HepG2 (cell line): Measurements from ENCODE around the gene YAP1. TPM values are rescaled to one million over a fixed set of nuclear protein-coding genes. Genes with fewer than 3 reads are reported as not detected.

ENCODE experiments used
- ATAC-seq: fragments of 200-7000 bp; cut with Tn5 transposase; 3 replicates; pipeline ENCODE4 v1.9.1; 2020; ENCODE audit warnings: mild to moderate bottlenecking, moderate library complexity
- BruUV-seq: library from RNA; stranded (reverse); fragments of 400-500 nt; replicated peaks from 2 replicates; lab custom pipeline; 2021; lab: Mats Ljungman, UMichigan
- CTCF ChIA-PET: fragments of 300-600 bp; formaldehyde crosslinking; extraction: SDS; loops from one replicate; lab custom pipeline; 2021; ENCODE audit warnings: low total read pairs, inconsistent platforms, low intra/inter-chr PET ratio; lab: Yijun Ruan, JAX
- POLR2A ChIA-PET: fragments of 350-600 bp; sonication (Branson Sonifier 250); formaldehyde crosslinking; loops from one replicate; lab custom pipeline; 2020; ENCODE audit warnings: antibody characterized with exemption, inconsistent platforms; lab: Yijun Ruan, JAX
- DNase-seq: peaks from one replicate; pipeline ENCODE4 v3.0.0-alpha.2; 2015; ENCODE audit warnings: low spot score
- FAIRE-seq: peaks from 3 replicates; lab custom pipeline; 2011; peaks lifted over from hg19 to GRCh38; lab: Jason Lieb, UNC
- H2AFZ ChIP-seq: one replicate; pipeline ENCODE4 v1.6.1; 2011; ENCODE audit warnings: low read length, inconsistent platforms
- H3K27ac ChIP-seq: fragments of 300-600 bp; 3 replicates; pipeline ENCODE4 v1.8.0; 2011; ENCODE audit warnings: mixed run types, mild to moderate bottlenecking, mixed read lengths, low read length, inconsistent platforms; ENCODE audit not compliant: insufficient read depth; ENCODE audit errors: extremely low read length
- H3K27me3 ChIP-seq, 2 experiments: fragments of 200-600 bp in 1 of 2; 2 replicates in 1 of 2; 3 replicates in 1 of 2; pipeline versions ENCODE4 v1.6.0 to v1.8.0; 2011; ENCODE audit warnings: low read length in 2 of 2, mild to moderate bottlenecking in 2 of 2, moderate library complexity in 2 of 2, inconsistent platforms in 1 of 2; ENCODE audit not compliant: insufficient read depth in 2 of 2, control insufficient read depth in 1 of 2
- H3K36me3 ChIP-seq, 2 experiments: fragments of 200-600 bp in 1 of 2; replicated peaks in 1 of 2; 2 replicates in 1 of 2; 3 replicates in 1 of 2; pipeline versions ENCODE4 v1.5.1 to v1.8.0; 2011; ENCODE audit warnings: low read length in 2 of 2, inconsistent platforms in 1 of 2; ENCODE audit not compliant: insufficient read depth in 2 of 2, control insufficient read depth in 1 of 2
- H3K4me1 ChIP-seq: 2 replicates; pipeline ENCODE4 v1.5.1; 2012; ENCODE audit warnings: low read length, inconsistent platforms; ENCODE audit not compliant: insufficient read depth
- H3K4me2 ChIP-seq: 2 replicates; pipeline ENCODE4 v1.6.0; 2011; ENCODE audit warnings: low read depth, low read length, inconsistent platforms
- H3K4me3 ChIP-seq, 3 experiments: fragments of 200-600 bp in 1 of 3; sonication (generic), shearing (Covaris generic) in 1 of 3; replicated peaks in 1 of 3; 2 replicates each; pipeline ENCODE4 v1.5.1; 2011 to 2016; ENCODE audit warnings: low read length in 3 of 3, inconsistent platforms in 2 of 3, low read depth in 2 of 3, mild to moderate bottlenecking in 2 of 3, control low read depth in 1 of 3, mixed read lengths in 1 of 3; ENCODE audit not compliant: insufficient read depth in 1 of 3
- H3K79me2 ChIP-seq: one replicate; pipeline ENCODE4 v1.6.1; 2011; ENCODE audit warnings: low read length, inconsistent platforms; ENCODE audit not compliant: insufficient read depth
- H3K9ac ChIP-seq: 2 replicates; pipeline ENCODE4 v1.6.0; 2011; ENCODE audit warnings: mild to moderate bottlenecking, low read depth, low read length, inconsistent platforms; ENCODE audit not compliant: insufficient read depth
- H3K9me3 ChIP-seq: 2 replicates; pipeline ENCODE4 v1.5.1; 2012; ENCODE audit warnings: mild to moderate bottlenecking, low read length
- H4K20me1 ChIP-seq: 2 replicates; pipeline ENCODE4 v1.6.0; 2011; ENCODE audit warnings: inconsistent platforms, mild to moderate bottlenecking, low read length, moderate library complexity; ENCODE audit not compliant: insufficient read depth
- HCFC1 ChIP-seq: fragments of 150-350 bp; IDR thresholded peaks from 2 replicates; pipeline ENCODE4 v1.6.1; 2014; ENCODE audit warnings: low read depth, low read length
- RBM22 ChIP-seq: fragments of 200-400 bp; formaldehyde crosslinking; optimal IDR thresholded peaks from 2 replicates; pipeline ENCODE3; 2017; ENCODE audit warnings: mild to moderate bottlenecking, low read length, moderate library complexity
- STAG1 ChIP-seq: sonication (generic); formaldehyde crosslinking; IDR thresholded peaks from 2 replicates; pipeline ENCODE4 v1.4.0; 2020; ENCODE audit warnings: missing genetic modification reagents
- ZFP36L1 ChIP-seq: sonication (generic); formaldehyde crosslinking; IDR thresholded peaks from 2 replicates; pipeline ENCODE4 v1.8.0; 2022; ENCODE audit warnings: mild to moderate bottlenecking, missing genetic modification reagents, moderate library complexity
- ZNF12 ChIP-seq: sonication (generic); formaldehyde crosslinking; IDR thresholded peaks from 2 replicates; pipeline ENCODE4 v1.5.0; 2020; ENCODE audit warnings: missing genetic modification reagents
- ZNF207 ChIP-seq: fragments of 450-650 bp; IDR thresholded peaks from 2 replicates; pipeline ENCODE4 v1.6.1; 2016; ENCODE audit warnings: antibody characterized with exemption, borderline replicate concordance
- ZNF260 ChIP-seq: sonication (generic); formaldehyde crosslinking; IDR thresholded peaks from 2 replicates; pipeline ENCODE4 v1.4.0; 2020; ENCODE audit warnings: missing genetic modification reagents, low read depth, mild to moderate bottlenecking, borderline replicate concordance
- ZNF264 ChIP-seq: sonication (generic); formaldehyde crosslinking; IDR thresholded peaks from 2 replicates; pipeline ENCODE4 v1.4.0; 2020; ENCODE audit warnings: missing genetic modification reagents
- ZNF317 ChIP-seq: sonication (generic); formaldehyde crosslinking; IDR thresholded peaks from 2 replicates; pipeline ENCODE4 v1.5.0; 2020; ENCODE audit warnings: mild to moderate bottlenecking, missing genetic modification reagents
- ZNF569 ChIP-seq: sonication (generic); formaldehyde crosslinking; IDR thresholded peaks from 2 replicates; pipeline ENCODE4 v1.5.0; 2020; ENCODE audit warnings: mild to moderate bottlenecking, missing genetic modification reagents, moderate library complexity, borderline replicate concordance
- WGBS: methylation state at CpG from one replicate; pipeline ENCODE4 v1.1.6; 2017; ENCODE audit warnings: low lambda C conversion rate; 5-methylcytosine and 5-hydroxymethylcytosine counted together
- in situ Hi-C: cut with HindIII; loops from 2 replicates; pipeline ENCODE4 v1.10.0; 2017; ENCODE audit warnings: low pct_unique_long_range_greater_than_20kb; ENCODE audit not compliant: extremely low pct_ligation_motif_present
- intact Hi-C: fragments of 100-400 bp; cut with micrococcal nuclease; formaldehyde crosslinking; loops from one replicate; pipeline ENCODE4 v1.10.0; 2022; ENCODE audit not compliant: unreplicated experiment
- polyA plus RNA-seq, 8 experiments: library from polyadenylated mRNA; depleted of rRNA in 3 of 8; stranded (reverse) in 7 of 8; unstranded in 1 of 8; fragments of >200 nt; fragmentation: Illumina TruSeq in 4 of 8; extraction: Trizol in 4 of 8; gene quantifications; 2 replicates each; pipeline versions ENCODE4 v1.2.1 to v1.2.3, GENCODE V29; 2011 to 2016; ENCODE audit warnings: low read depth in 4 of 8, missing spikeins in 1 of 8, mixed read lengths in 1 of 8; ENCODE audit not compliant: insufficient read depth in 1 of 8
- total RNA-seq, 5 experiments: library from RNA; depleted of rRNA; stranded (reverse); fragments of >200 nt; fragmentation: Illumina TruSeq; extraction: Trizol; gene quantifications; 2 replicates each; pipeline ENCODE4 v1.2.3, GENCODE V29; 2016; ENCODE audit warnings: low read depth in 1 of 5
- TF ChIP-seq, protein P1 (sequence below), 2 experiments: sonication (generic) in 1 of 2; formaldehyde crosslinking in 1 of 2; IDR thresholded peaks; 2 replicates each; pipeline versions ENCODE4 v1.4.0 to v1.6.1; 2018 to 2020; ENCODE audit warnings: missing genetic modification reagents in 2 of 2, borderline replicate concordance in 1 of 2, low read depth in 1 of 2, mild to moderate bottlenecking in 1 of 2, missing biosample characterization in 1 of 2
- TF ChIP-seq, protein P2 (sequence below), 2 experiments: IDR thresholded peaks; 2 replicates each; pipeline ENCODE4 v1.6.1; 2011 to 2012; ENCODE audit warnings: low read length in 2 of 2, borderline replicate concordance in 1 of 2, low read depth in 1 of 2, mild to moderate bottlenecking in 1 of 2, moderate library complexity in 1 of 2

Gene YAP1
- total and polyA plus RNA-seq, 2 of the 13 experiments (the other 11 are each of a cell fraction or from before 2014, with no cell fraction given) = 59.5 to 91.0 TPM

DNA sequence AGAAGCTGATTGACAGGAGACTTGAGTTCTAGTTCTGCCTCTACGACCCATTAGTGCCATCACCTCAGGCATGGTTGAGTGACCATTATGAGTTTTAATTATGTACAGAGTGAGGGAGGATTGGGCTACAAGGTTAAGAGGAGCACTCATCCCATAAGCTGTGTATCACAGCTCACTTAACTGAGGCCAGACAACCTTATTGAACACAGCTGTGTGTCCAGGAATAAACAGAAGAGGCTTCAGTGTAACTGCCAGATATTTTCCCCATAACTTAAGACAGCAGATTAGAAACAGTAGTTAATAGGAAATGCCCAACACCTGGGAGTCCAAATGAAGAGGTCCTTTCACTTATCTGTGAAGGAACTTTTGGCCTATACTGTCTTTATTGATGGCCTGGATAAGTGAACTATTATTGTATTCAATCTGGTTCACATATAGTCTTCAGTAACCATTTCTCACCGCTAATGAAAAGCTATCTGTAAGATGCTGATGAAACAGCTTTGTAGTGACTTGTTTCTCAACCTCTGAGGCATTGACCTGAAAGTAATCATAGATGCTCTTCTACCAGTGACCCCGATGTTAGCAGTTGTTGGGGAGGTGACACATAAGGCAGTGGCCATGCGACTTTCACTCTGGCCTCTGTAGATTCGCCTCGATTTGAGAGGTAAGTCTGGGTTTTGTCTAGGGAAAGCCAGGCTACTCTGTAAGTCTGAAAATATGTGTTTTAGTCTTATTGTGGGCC is 41.7 kb downstream of the YAP1 start:
- Histone ChIP-seq H3K4me1 (peaks cover 71% of the 10 kb centered on the region), H3K4me3 (no peak overlapping the region), H3K9ac (no peak overlapping the region), H4K20me1 (peaks cover 15% of the 10 kb centered on the region; the same call in 1 of the 2 replicates), H3K36me3 (peaks cover 7 to 34% of the 10 kb centered on the region in 2 experiments), H2AFZ (no peak overlapping the region), H3K27me3 (no peaks in the 10 kb centered on the region), H3K27ac (no peak overlapping the region), H3K9me3 (no peaks in the 10 kb centered on the region), H3K4me2 (no peak overlapping the region), H3K79me2 (peaks cover 99% of the 10 kb centered on the region)
- DNase-seq (no peak), FAIRE-seq (no peak), ATAC-seq (no peak)
- ChIA-PET POLR2A (no interaction called here), CTCF (no interaction called here)
- WGBS = 92% methylated on average over 6 of the region's 6 CpGs
- BruUV-seq = no TSS peak
- in situ Hi-C loops (no loop called here), intact Hi-C loops (loop anchor here (5.0 kb wide), 1 partner anchor 35 kb away; no protein-coding TSS in a partner anchor)
- TF ChIP-seq, protein P1, sequence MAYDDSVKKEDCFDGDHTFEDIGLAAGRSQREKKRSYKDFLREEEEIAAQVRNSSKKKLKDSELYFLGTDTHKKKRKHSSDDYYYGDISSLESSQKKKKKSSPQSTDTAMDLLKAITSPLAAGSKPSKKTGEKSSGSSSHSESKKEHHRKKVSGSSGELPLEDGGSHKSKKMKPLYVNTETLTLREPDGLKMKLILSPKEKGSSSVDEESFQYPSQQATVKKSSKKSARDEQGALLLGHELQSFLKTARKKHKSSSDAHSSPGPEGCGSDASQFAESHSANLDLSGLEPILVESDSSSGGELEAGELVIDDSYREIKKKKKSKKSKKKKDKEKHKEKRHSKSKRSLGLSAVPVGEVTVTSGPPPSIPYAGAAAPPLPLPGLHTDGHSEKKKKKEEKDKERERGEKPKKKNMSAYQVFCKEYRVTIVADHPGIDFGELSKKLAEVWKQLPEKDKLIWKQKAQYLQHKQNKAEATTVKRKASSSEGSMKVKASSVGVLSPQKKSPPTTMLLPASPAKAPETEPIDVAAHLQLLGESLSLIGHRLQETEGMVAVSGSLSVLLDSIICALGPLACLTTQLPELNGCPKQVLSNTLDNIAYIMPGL (CRISPR knock-in tag; IDR thresholded peaks at IDR 0.05; ENCODE audit: borderline replicate concordance in 1 of 2, low read depth in 1 of 2) = no peak
- TF ChIP-seq RBM22 = peak; percentile 60
- TF ChIP-seq ZNF317 = peak; percentile 69; the same call in 1 of the 2 replicates
- 0 out of 2 replicates have a peak, but pooled peaks have one; percentile 46 for TF ChIP-seq ZNF12 (CRISPR knock-in tag)

DNA sequence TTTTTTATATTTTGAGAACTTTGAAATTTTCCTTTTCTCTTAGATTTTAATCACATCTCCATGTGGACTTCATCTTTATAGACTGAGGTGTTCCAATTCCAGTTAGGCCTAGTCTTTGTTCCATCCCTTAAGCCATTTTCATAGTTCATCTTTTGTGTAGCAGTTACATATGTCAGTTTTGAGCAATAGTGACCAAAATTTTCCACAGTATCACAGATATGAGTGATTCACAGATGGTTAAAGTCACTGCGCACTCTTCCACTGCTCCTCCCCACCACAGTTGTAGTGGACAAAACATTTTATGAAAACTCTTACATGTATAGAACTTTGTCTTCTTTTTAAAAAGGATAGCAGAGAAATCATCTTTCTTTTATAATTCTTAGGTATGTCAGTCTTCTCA is 42.8 kb downstream of the YAP1 start:
- H2AFZ ChIP-seq = no peak overlapping the region
- H3K4me2 ChIP-seq = no peak overlapping the region
- no peak overlapping the region for H3K4me3 ChIP-seq
- peaks cover 18% of the 10 kb centered on the region; the same call in 1 of the 2 replicates for H4K20me1 ChIP-seq
- H3K9ac ChIP-seq = no peak overlapping the region
- H3K36me3 ChIP-seq = peaks cover 7 to 34% of the 10 kb centered on the region in 2 experiments
- ChIA-PET POLR2A (no interaction called here), CTCF (no interaction called here)
- H3K27me3 ChIP-seq = no peaks in the 10 kb centered on the region
- intact Hi-C loops = loop anchor here (1.0 to 5.0 kb wide), 2 partner anchors 9 to 36 kb away; no protein-coding TSS in a partner anchor
- H3K4me1 ChIP-seq = peaks cover 71% of the 10 kb centered on the region
- no peak overlapping the region for H3K27ac ChIP-seq
- 96% methylated on average over 1 of the region's 1 CpG for WGBS
- peaks cover 99% of the 10 kb centered on the region for H3K79me2 ChIP-seq
- in situ Hi-C loops = no loop called here
- DNase-seq (no peak), ATAC-seq (no peak), FAIRE-seq (no peak)
- no peaks in the 10 kb centered on the region for H3K9me3 ChIP-seq
- no TSS peak for BruUV-seq
- TF ChIP-seq HCFC1 = no peak
- no peak for TF ChIP-seq ZNF264 (CRISPR knock-in tag)
- no peak for TF ChIP-seq ZNF207
- TF ChIP-seq, protein P2, sequence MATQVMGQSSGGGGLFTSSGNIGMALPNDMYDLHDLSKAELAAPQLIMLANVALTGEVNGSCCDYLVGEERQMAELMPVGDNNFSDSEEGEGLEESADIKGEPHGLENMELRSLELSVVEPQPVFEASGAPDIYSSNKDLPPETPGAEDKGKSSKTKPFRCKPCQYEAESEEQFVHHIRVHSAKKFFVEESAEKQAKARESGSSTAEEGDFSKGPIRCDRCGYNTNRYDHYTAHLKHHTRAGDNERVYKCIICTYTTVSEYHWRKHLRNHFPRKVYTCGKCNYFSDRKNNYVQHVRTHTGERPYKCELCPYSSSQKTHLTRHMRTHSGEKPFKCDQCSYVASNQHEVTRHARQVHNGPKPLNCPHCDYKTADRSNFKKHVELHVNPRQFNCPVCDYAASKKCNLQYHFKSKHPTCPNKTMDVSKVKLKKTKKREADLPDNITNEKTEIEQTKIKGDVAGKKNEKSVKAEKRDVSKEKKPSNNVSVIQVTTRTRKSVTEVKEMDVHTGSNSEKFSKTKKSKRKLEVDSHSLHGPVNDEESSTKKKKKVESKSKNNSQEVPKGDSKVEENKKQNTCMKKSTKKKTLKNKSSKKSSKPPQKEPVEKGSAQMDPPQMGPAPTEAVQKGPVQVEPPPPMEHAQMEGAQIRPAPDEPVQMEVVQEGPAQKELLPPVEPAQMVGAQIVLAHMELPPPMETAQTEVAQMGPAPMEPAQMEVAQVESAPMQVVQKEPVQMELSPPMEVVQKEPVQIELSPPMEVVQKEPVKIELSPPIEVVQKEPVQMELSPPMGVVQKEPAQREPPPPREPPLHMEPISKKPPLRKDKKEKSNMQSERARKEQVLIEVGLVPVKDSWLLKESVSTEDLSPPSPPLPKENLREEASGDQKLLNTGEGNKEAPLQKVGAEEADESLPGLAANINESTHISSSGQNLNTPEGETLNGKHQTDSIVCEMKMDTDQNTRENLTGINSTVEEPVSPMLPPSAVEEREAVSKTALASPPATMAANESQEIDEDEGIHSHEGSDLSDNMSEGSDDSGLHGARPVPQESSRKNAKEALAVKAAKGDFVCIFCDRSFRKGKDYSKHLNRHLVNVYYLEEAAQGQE (IDR thresholded peaks at IDR 0.05; ENCODE audit: borderline replicate concordance in 1 of 2, low read depth in 1 of 2, low read length in 2 of 2) = no peak
- TF ChIP-seq ZFP36L1 (CRISPR knock-in tag) = no peak
- TF ChIP-seq ZNF569 (CRISPR knock-in tag) = no peak
- no peak for TF ChIP-seq STAG1
- TF ChIP-seq ZNF260 (CRISPR knock-in tag) = no peak
